GM21723 (cell line): ENCODE results near the gene BMPER.
A peak's percentile ranks its signal among the peaks of the same experiment; 100 is the strongest.

Source experiments
- ATAC-seq: cut with Tn5 transposase; IDR thresholded peaks from one replicate; pipeline ENCODE4 v1.9.1; 2021; ENCODE audit warnings: mild to moderate bottlenecking, moderate library complexity; ENCODE audit not compliant: unreplicated experiment

BMPER gene

GRCh38 chr7:33921216-33921938 is 16.0 kb downstream of the BMPER start:
- ATAC-seq = no peak

- ATAC-seq = no peak
Observed at GRCh38 chr7:33922820-33923219, 17.5 kb downstream of the BMPER start.

GRCh38 chr7:33923440-33924229 is 18.3 kb downstream of the BMPER start:
- no peak for ATAC-seq

- ATAC-seq = no peak
Observed at GRCh38 chr7:33926535-33926934, 21.2 kb downstream of the BMPER start.

DNA sequence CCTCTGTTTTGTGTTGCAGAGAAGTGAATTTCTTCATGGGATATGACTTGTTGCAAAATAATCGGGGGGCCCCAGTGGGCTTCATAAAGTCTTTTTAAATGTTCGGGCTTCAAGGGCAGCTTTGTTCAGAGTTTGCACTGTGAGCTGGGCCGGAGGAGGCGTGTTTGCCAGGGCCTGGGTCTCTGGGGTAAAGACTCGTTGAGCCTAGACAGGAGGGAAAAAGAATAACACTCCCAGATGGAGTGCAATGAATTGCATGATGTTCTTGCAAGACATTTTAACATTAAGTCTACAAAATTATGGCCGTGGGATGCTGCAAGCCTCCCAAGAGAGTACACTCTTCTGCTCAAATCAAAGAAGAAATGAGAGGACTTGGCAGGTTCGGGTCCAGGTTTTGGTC is 23.6 kb downstream of the BMPER start:
- ATAC-seq = no peak

- no peak for ATAC-seq
Observed at GRCh38 chr7:33932221-33932620, 26.9 kb downstream of the BMPER start.

DNA sequence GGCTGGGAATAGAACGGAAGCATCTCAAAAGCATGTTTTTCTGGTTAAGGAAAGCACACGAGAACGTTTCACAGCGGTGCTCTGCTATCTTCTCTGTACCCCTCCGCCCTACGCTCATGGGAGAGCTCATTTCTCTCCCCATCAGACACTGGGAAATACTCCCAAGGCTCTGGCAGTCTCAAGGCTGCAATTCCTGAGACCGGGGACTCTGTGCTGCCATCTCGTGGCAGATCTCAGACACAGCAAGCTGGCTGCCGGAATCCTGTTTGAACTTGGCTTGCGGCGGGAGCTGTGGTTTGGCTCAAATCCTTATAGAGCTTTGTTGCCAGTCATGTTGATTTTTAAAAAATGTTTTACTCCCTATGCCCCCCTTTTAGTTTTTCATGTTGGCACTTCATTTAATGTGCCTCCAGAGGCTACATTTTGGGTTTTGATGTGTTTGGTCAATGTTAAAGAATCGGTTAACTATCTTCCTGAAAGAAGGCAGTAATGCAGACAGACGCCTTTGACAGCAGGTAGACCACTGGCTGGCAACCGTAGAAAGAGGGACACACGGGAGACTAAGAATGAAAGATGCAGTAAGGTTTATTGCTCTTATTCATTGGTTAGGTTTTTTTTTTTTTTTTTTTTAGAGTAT is 27.6 kb downstream of the BMPER start:
- peak; percentile 91 for ATAC-seq

DNA sequence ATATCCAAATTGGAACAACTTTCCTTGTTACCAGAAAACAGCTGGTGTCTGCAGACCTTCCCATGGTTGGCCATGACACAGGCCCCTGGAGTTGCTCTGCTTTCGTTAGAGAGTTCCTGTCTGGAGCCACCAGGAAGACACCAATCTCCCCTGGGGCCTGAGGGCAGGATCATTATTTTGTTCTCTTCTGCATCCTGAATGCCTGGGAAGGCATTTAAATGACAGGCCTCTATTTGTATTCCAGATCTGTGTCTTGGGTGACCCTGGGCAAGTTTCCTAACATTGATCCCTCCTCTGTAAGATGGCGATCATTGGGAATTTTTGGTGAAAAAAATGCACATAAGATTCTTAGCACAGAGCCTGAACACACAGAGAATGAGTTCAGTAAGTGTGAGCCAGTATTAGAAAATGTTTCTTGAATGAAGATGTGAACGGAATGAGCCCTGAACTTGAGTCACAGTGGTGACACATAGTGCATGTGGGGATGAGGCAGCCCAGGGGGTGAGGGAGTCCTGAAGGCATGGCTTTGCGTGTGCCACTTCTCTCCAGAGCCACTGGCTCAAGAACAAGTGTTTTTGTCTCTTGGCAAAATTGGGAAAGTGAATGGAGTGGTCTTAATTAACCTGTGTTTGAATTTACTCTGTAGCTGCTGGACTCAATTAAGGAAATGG is 28.4 kb downstream of the BMPER start:
- no peak for ATAC-seq

DNA sequence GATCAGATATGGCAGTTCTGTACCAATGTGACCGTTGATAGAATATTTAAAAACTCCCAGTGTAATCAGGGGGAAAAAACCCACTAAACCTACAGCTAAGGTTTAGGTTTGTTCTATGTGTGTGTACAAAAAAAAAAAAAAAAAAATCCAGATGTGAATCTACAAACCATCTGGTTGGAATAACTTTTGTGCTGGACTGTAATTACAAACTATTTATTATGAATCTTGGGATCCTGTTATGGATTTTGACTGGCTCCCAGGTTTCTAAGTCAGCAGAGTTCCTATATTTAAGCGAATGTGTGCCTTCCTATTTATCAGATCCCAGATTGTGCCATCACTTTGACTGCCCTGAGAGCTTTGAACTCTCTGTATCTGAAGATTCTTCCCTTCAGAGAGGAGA is 29.1 kb downstream of the BMPER start:
- no peak for ATAC-seq

DNA sequence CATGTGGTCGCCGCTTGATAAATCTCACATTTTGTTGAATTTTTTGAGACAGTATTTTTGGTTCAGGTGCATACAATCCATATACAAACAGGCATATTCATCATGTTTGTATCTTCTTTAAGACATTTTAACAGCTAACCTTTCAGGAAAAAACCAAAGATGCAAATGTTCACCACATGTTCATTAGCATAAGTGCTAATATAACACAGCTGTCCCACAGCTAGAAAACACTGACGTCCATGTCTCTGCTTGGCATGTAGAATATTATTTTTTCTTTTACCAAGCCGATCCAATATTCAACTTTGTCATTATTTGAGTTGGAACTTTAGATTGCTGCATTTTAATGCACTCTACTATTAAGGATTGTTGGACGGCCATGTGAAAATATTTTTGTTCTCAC is 31.2 kb downstream of the BMPER start:
- no peak for ATAC-seq

- ATAC-seq = no peak
Observed at GRCh38 chr7:33937871-33938270, 32.5 kb downstream of the BMPER start.

DNA sequence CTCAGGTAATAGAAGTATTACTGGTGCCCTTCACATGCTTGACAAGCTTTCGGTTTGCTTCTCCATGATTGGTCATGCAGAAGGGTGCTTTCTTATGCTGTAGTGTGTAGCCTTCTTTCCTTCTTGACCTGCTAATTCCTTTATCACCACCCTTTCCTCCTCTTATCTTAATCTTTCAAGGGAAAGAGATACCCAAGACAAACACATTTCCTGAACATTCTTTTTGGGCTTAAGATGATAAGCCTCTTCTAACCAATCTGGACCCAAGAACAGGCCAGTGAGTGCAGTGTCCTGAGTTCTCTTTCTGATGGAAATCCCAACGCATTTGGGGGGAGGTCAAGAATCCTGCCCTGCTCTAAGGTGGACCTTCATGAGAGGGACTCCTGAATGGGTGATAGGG is 33.8 kb downstream of the BMPER start:
- no peak for ATAC-seq

DNA sequence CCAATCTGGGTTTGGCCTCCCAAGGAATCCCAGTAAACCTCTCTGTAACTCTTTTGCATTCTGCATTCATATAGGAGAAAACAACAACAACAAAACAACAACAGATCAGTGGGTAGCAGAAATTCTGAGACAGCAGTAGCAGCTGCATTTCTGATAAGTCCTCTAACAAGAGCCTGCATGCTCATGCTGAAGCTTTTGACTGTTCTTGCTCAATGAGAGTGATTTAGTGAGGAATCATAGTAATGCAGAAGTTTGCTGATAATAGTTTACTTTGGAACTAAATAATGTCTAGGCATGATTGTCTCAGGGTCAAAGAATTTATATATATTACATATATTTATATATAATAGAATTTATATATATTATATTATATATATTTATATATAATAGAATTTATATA is 35.2 kb downstream of the BMPER start:
- no peak for ATAC-seq

- no peak for ATAC-seq
Observed at GRCh38 chr7:33941418-33941817, 36.1 kb downstream of the BMPER start.

- no peak for ATAC-seq
Observed at GRCh38 chr7:33946094-33946699, 40.9 kb downstream of the BMPER start.

DNA sequence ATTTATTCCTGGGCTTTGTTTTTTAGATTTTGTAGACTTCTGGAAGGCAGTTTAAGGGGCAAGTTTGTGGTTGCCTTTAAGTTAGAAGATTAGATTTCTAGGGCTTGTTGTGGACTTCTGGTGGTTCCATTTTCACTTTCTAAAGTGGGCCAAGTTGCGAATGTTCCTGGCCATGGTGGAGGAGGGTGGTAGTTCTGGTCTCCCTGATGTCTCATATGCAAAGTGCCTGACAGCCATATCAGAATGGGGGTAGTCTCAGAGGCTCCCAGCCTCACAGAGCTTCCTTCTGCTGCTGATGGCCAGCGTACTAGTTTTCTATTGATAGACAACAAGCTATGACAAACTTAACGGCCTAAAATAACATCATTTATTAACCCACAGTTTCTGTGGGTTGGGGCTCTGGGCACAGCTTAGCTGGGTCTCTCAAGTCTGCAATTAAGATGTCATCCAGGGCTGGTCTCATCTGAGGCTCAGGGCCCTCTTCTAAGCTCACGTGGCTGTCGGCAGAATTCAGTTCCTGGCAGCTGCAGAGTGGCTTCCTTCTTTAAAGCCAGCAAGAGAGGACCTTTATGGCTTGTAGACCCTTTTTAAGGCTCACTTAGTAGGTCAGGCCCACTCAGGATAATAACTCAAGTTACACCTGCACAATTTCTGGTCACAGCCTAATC is 44.8 kb downstream of the BMPER start:
- ATAC-seq = no peak

DNA sequence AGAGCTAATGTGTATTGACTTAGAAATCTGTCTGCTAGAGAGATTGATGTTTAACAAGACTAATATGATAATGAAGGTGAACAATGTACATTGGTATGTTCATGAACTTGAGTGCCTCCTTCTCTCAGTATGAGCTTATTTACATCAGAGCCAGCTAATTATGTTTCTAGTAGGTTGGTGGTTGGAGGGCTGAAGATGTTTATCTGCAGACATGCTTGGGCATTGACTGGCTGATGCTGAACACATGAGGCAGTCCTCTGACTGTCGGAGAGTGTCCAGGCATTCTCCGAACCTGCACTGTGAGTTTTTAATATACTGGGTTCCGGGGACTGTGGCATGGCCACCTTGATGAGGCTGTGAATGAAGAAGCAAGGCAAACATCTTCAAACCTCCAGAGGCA is 47.5 kb downstream of the BMPER start:
- ATAC-seq = no peak

DNA sequence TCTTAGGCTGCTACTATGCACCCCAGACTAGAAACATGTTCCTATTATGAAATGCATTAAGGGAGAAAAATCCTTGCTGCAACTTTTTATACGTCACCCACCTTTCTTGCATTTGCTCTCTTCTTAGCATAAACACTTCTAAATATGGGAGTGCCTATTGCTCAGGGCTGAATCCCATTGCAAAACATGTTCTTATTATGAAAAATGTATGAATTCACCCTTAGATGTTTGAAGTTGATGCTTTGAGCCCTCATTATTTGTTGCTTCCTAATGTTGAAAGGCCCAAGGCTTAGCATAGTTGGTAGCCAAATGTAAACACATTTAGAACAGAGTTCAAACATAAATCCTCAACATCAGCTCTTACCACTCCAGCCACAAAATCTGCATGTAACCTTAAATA is 52.8 kb downstream of the BMPER start:
- ATAC-seq = no peak

DNA sequence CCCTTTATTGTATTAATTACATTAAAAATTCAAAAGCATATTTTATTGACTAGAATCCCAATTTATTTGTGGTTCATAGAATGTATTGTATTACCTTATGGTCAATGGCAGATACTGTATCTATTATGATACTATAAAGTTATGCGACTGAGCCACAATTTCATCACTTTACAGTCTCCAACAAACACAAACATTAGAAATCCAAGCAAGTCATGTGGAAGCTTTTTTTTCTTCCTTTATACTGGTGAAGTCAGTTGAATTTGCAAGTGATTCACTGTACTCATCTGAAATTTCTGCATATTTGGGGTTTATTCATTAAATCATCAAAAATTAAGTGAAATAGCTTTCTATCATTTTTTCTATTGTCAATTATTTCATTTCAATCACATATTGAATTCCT is 54.3 kb downstream of the BMPER start:
- no peak for ATAC-seq

- no peak for ATAC-seq
Observed at GRCh38 chr7:33961948-33962347, 56.6 kb downstream of the BMPER start.
